MCF 10A (cell line): ENCODE data around the gene LATS2. TPM values are rescaled to one million over a fixed set of nuclear protein-coding genes. Genes with fewer than 3 reads are reported as not detected.

Source experiments
- BruUV-seq: library from RNA; stranded (reverse); fragments of 400-500 nt; replicated peaks from 2 replicates; lab custom pipeline; 2021; lab: Mats Ljungman, UMichigan
- CTCF ChIA-PET: fragments of 300-600 bp; sonication (Branson Sonifier 250); formaldehyde crosslinking; extraction: SDS; loops from one replicate; lab custom pipeline; 2021; ENCODE audit warnings: antibody characterized with exemption, inconsistent platforms; lab: Yijun Ruan, JAX
- POLR2A ChIA-PET: fragments of 300-600, 350-650 bp; sonication (Branson Sonifier 250); formaldehyde crosslinking; extraction: SDS; loops from one replicate; lab custom pipeline; 2020; ENCODE audit warnings: antibody characterized with exemption, inconsistent platforms; lab: Yijun Ruan, JAX
- DNase-seq: peaks from one replicate; pipeline ENCODE4 v3.0.0-alpha.2; 2018; ENCODE audit not compliant: unreplicated experiment
- H3K27ac Mint-ChIP-seq: one replicate; pipeline ENCODE4 v1.8.0; 2022; ENCODE audit warnings: mild to moderate bottlenecking, low read depth, mixed read lengths; ENCODE audit not compliant: unreplicated experiment
- H3K27me3 Mint-ChIP-seq: one replicate; pipeline ENCODE4 v1.8.0; 2022; ENCODE audit warnings: mixed read lengths; ENCODE audit not compliant: insufficient read depth, unreplicated experiment
- H3K36me3 Mint-ChIP-seq: one replicate; pipeline ENCODE4 v1.8.0; 2022; ENCODE audit warnings: mild to moderate bottlenecking, moderate library complexity, mixed read lengths; ENCODE audit not compliant: insufficient read depth, unreplicated experiment
- H3K4me1 Mint-ChIP-seq: one replicate; pipeline ENCODE4 v1.8.0; 2022; ENCODE audit warnings: mixed read lengths; ENCODE audit not compliant: insufficient read depth, unreplicated experiment
- H3K4me3 Mint-ChIP-seq: one replicate; pipeline ENCODE4 v1.8.0; 2022; ENCODE audit warnings: mild to moderate bottlenecking, moderate library complexity, mixed read lengths; ENCODE audit not compliant: unreplicated experiment
- H3K9me3 Mint-ChIP-seq: one replicate; pipeline ENCODE4 v1.8.0; 2022; ENCODE audit warnings: mixed read lengths; ENCODE audit not compliant: unreplicated experiment
- CTCF ChIP-seq: fragments of 200-600 bp; IDR thresholded peaks from one replicate; pipeline ENCODE4 v1.8.0; 2022; ENCODE audit warnings: antibody characterized with exemption, mild to moderate bottlenecking; ENCODE audit not compliant: unreplicated experiment
- intact Hi-C: fragments of 100-400 bp; cut with micrococcal nuclease; formaldehyde crosslinking; loops from 2 replicates; pipeline ENCODE4 v1.14.1; 2022
- total RNA-seq: library from RNA; stranded (reverse); gene quantifications from 2 replicates; pipeline ENCODE4 v1.2.3, GENCODE V29; 2022

LATS2 gene
- total RNA-seq, 1 experiment from 2014 or later: 32.3 TPM

GRCh38 chr13:21067848-21068247 is 6.5 kb upstream of the LATS2 start:
- CTCF ChIA-PET: interaction anchor here (0.7 to 1.3 kb wide), 2 partner anchors 10 to 610 kb away, joined by 3 read pairs; no protein-coding TSS in a partner anchor
- no TSS peak for BruUV-seq
- POLR2A ChIA-PET: interaction anchor here (0.5 to 4.5 kb wide), 2 partner anchors 73 to 390 kb away, joined by 4 to 27 read pairs; no protein-coding TSS in a partner anchor
- Mint-ChIP-seq H3K36me3 (no peaks in the 10 kb centered on the region), H3K27ac (no peak overlapping the region), H3K27me3 (no peaks in the 10 kb centered on the region), H3K9me3 (no peaks in the 10 kb centered on the region), H3K4me1 (peaks cover 7% of the 10 kb centered on the region), H3K4me3 (no peak overlapping the region)
- DNase-seq: no peak
- intact Hi-C loops: no loop called here
- TF ChIP-seq CTCF: no peak

GRCh38 chr13:21066946-21067345 is 5.6 kb upstream of the LATS2 start:
- Mint-ChIP-seq H3K27me3 (no peaks in the 10 kb centered on the region), H3K27ac (no peak overlapping the region), H3K4me1 (peaks cover 7% of the 10 kb centered on the region), H3K4me3 (no peak overlapping the region), H3K9me3 (no peaks in the 10 kb centered on the region), H3K36me3 (no peaks in the 10 kb centered on the region)
- BruUV-seq: no TSS peak
- TF ChIP-seq CTCF: no peak
- DNase-seq: no peak
- ChIA-PET CTCF (interaction anchor here (0.6 to 0.7 kb wide), 2 partner anchors 166 to 410 kb away, joined by 3 read pairs; no protein-coding TSS in a partner anchor), POLR2A (interaction anchor here (4.5 kb wide), 1 partner anchor 72 kb away, joined by 27 read pairs; no protein-coding TSS in a partner anchor)
- intact Hi-C loops: no loop called here

GRCh38 chr13:21065686-21066085 is 4.3 kb upstream of the LATS2 start:
- H3K4me3 Mint-ChIP-seq: no peak overlapping the region
- no peaks in the 10 kb centered on the region for H3K36me3 Mint-ChIP-seq
- no peak for DNase-seq
- ChIA-PET POLR2A (interaction anchor here (0.6 kb wide), 1 partner anchor 66 kb away, joined by 4 read pairs; no protein-coding TSS in a partner anchor), CTCF (no interaction called here)
- no peak for TF ChIP-seq CTCF
- H3K27me3 Mint-ChIP-seq: no peaks in the 10 kb centered on the region
- no peak overlapping the region for H3K27ac Mint-ChIP-seq
- peaks cover 6% of the 10 kb centered on the region for H3K4me1 Mint-ChIP-seq
- intact Hi-C loops: no loop called here
- H3K9me3 Mint-ChIP-seq: no peaks in the 10 kb centered on the region
- BruUV-seq: no TSS peak

GRCh38 chr13:21063031-21063430 is 1.6 kb upstream of the LATS2 start:
- no peaks in the 10 kb centered on the region for H3K27me3 Mint-ChIP-seq
- H3K9me3 Mint-ChIP-seq: no peaks in the 10 kb centered on the region
- ChIA-PET CTCF (interaction anchor here (0.7 to 1.1 kb wide), 4 partner anchors 9 to 100 kb away, joined by 3 to 5 read pairs (median 3); no protein-coding TSS in a partner anchor), POLR2A (interaction anchor here (3.6 kb wide), 1 partner anchor 69 kb away, joined by 22 read pairs; no protein-coding TSS in a partner anchor)
- no peak overlapping the region for H3K27ac Mint-ChIP-seq
- no peak for DNase-seq
- TF ChIP-seq CTCF: no peak
- H3K36me3 Mint-ChIP-seq: no peaks in the 10 kb centered on the region
- H3K4me1 Mint-ChIP-seq: peaks cover 11% of the 10 kb centered on the region
- intact Hi-C loops: no loop called here
- H3K4me3 Mint-ChIP-seq: no peak overlapping the region
- BruUV-seq: no TSS peak
